Stimulated activated CD8-positive, alpha-beta memory T cell treated with anti-CD3 and anti-CD28 coated beads, Interleukin-12 subunit alpha, Interleukin-12 subunit beta, amount 100 ng/mL, for 24 hours (primary cell): Measurements from ENCODE around the gene ZBTB20.

Experiments
- DNase-seq: peaks from one replicate; pipeline ENCODE4 v3.0.0-alpha.2; 2020; ENCODE audit errors: extremely low read depth

Gene ZBTB20

GRCh38 chr3:114584734-114585371, 562.2 kb downstream of the ZBTB20 start:
- DNase-seq = no peak

- no peak for DNase-seq
Measured at GRCh38 chr3:114582929-114583328, 564.2 kb downstream of the ZBTB20 start.

DNA sequence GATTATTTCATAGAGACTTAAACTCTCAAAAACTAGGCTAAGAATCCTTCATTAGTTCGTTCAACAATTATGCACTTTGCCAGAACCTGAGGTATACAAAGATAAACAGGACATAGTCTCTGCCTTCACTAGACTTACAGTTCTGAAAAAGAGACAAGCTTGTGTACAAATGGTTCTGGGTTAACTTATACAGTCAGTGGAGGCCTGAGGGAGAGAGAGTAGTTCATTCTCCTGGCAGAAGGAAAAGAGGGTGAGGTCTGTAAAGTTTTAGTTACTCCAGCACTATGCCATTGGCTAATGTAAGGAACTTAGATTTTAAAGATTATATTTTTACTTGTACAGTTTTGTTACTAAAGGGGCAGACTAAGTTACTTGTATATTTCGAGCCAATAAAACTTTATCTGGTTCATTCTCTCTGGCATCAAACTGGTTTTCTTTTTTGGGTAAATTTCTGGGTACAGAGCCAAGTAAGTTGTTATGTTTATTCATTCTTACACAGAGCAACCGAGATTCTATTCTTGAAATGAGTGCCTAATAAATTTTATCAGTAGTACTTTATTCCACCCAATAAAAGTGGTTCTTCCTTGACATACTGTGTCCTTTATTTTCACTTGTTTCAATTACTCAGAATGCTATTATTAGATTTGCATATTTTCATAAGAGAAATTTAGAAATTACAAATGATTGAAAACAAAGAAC, 574.6 kb downstream of the ZBTB20 start:
- no peak for DNase-seq

DNA sequence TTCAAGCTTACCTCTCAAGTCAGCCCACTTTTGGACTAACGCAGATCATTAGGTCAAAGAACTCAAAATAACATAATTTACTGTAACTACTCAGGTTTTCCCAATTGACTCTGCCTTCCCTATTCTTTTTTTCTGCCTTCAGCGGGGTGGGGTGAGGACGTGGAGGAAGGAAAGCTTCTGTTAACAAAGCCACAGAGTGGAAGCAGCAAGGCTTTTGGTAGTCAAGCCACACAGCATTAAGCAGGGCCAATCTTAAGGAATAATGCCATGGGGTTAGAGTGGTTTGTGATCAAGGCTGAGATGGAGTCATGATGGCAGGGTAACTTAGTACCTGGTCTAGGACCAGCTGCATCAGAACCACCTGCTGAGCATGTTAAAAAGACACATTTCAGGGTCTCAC, 575.7 kb downstream of the ZBTB20 start:
- no peak for DNase-seq

DNA sequence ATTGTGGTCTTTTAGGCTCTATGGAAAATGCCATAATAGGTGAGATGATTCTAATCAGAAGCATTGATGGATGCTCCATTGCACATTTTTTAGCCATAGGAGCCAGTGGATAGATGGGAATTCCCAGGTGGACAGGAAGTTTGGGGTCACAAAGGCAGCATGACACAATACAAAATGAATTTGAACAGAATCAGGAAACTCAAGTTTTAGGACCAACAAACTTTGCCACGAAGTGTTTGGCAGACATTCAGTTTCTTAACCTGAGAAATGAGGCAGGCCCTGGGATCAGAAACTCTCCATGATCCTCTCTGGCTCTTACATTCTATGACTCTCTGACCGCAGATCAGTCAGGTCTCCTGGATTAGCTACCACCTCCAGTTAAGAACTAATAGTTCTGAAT, 577.9 kb downstream of the ZBTB20 start:
- DNase-seq = no peak

GRCh38 chr3:114567771-114568170, 579.3 kb downstream of the ZBTB20 start:
- DNase-seq = no peak

- DNase-seq = no peak
Measured at GRCh38 chr3:114566767-114567166, 580.3 kb downstream of the ZBTB20 start.

- no peak for DNase-seq
Measured at GRCh38 chr3:114566162-114566755, 580.8 kb downstream of the ZBTB20 start.

DNA sequence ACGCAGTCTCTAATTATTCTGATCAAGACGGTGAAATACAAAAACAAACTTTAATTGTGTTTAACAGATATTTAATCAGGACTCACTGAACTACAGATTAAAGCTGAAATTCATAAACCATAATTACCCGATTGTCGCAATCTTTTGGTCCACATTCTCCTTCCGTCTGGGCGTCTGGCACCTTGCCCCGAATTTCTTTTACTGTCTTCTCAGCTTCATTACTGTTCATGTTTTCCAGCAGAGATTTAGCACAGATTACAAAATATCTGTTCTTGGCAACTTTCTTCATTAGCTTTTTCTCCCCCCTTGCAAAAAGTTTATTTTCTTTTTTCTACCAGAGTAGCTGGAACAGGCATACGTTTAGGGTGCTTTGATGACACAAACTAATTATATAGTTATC, 581.9 kb downstream of the ZBTB20 start:
- DNase-seq = no peak

GRCh38 chr3:114563720-114564119, 583.4 kb downstream of the ZBTB20 start:
- no peak for DNase-seq

- no peak for DNase-seq
Measured at GRCh38 chr3:114562557-114562956, 584.5 kb downstream of the ZBTB20 start.

DNA sequence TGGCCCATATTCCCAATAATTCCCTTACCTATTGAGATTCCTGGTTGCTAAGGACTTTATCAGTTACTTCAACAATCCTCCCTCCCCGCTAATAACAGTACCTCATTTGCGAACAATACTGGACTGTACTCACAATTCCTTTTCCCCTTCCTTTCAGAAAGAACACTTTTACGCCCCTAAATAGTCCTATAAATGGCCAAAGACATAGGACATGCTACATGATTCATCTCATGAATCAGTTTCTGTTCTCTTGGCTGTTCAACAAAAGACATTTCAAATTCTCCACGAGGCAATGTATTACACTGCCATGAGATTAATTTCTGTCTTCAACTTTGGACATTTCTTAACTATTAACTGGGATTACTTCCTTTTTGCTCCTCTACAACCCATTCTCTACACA, 588.8 kb downstream of the ZBTB20 start:
- no peak for DNase-seq

GRCh38 chr3:114557791-114558190, 589.3 kb downstream of the ZBTB20 start:
- no peak for DNase-seq

DNA sequence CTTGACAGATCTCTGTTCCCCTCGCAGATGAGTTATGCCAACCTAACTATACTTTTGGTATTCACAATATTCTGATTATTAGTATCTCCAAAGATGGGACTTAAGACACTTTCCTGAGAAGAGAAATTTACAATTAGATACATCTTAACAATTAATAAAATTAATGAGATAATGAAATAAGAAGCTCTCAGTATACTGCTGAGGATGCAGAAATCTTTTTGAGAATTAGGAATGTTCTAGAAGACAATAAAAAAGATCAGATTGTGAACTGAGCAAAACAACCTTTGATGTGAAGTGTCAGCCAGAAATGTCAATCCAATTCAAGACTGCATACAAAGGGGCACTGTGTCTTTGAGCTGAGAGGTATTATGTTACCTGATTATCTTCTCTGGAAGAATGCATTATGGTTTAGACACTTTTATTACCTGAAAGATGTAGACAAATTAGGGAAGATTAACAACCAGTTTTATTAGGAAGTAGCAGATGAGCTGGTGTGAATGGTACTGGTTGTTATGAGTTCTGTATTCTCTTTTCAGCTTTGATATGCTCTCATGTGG, 590.4 kb downstream of the ZBTB20 start:
- no peak for DNase-seq

DNA sequence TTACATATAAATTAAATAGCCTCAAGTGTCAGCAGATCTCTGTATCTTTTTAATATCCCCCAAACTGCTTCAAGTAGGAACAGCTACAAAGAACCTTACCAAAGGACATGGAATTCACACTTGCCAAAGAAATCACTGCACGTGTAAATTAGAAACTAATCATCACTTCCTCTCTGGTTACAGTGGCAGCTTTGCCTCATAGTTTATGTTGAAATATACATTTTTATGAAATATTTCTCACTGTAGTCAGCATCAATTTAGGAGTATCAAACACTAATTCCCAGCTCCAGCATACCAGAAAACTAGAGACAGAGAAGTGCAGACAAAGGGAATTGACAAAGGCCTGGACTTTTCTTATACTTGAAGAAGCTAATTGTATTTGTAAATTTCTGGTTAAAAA, 592.4 kb downstream of the ZBTB20 start:
- no peak for DNase-seq

- DNase-seq = no peak
Measured at GRCh38 chr3:114553949-114554593, 593.0 kb downstream of the ZBTB20 start.

- DNase-seq = no peak
Measured at GRCh38 chr3:114552527-114552812, 594.6 kb downstream of the ZBTB20 start.

- DNase-seq = no peak
Measured at GRCh38 chr3:114551770-114552526, 595.1 kb downstream of the ZBTB20 start.

DNA sequence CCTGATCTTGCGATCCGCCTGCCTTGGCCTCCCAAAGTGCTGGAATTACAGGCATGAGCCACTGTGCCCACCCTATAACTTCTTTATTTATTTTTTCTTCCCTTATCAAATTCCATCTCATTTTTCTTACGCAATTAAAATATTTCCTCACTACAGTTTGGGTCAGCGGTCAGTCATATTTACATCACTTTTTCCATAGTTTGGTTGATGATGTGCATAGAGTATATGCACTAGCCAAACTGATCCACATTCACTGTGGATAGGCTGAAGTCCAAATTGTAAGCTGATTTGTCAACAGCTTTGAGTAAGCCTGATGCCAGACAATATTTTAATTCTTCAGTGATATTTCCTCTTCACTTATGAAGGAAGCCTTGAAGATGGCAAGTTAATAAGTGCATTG, 596.9 kb downstream of the ZBTB20 start:
- no peak for DNase-seq

- no peak for DNase-seq
Measured at GRCh38 chr3:114545193-114545592, 601.9 kb downstream of the ZBTB20 start.

GRCh38 chr3:114542359-114542758, 604.7 kb downstream of the ZBTB20 start:
- no peak for DNase-seq

GRCh38 chr3:114539525-114539924, 607.6 kb downstream of the ZBTB20 start:
- no peak for DNase-seq
